Sigmoid colon (tissue), 4 donors: ENCODE results near the gene CASP1.

Experiments
- EP300 ChIP-seq, 4 donors: sonication (generic); formaldehyde crosslinking; IDR thresholded peaks; one replicate each; pipeline ENCODE4 v1.6.1; 2017; ENCODE audit warnings: antibody characterized with exemption in 4 of 4
- POLR2A ChIP-seq, 2 donors: fragments of 450-650 bp; IDR thresholded peaks; one replicate each; pipeline ENCODE4 v1.6.1; 2016; ENCODE audit warnings: antibody characterized with exemption in 2 of 2, mild to moderate bottlenecking in 2 of 2, moderate library complexity in 2 of 2
- POLR2AphosphoS5 ChIP-seq, 4 donors: sonication (generic); formaldehyde crosslinking; IDR thresholded peaks; one replicate each; pipeline ENCODE4 v1.6.1; 2017; ENCODE audit warnings: antibody characterized with exemption in 4 of 4
- TF ChIP-seq, protein P1 (sequence below), 4 experiments: fragments of 450-650 bp in 3 of 4; fragments of 200-600 bp in 1 of 4; IDR thresholded peaks; one replicate each; pipeline ENCODE4 v1.5.1; 2016 to 2019; ENCODE audit warnings: antibody characterized with exemption in 4 of 4, mild to moderate bottlenecking in 3 of 4, moderate library complexity in 2 of 4

DNA sequence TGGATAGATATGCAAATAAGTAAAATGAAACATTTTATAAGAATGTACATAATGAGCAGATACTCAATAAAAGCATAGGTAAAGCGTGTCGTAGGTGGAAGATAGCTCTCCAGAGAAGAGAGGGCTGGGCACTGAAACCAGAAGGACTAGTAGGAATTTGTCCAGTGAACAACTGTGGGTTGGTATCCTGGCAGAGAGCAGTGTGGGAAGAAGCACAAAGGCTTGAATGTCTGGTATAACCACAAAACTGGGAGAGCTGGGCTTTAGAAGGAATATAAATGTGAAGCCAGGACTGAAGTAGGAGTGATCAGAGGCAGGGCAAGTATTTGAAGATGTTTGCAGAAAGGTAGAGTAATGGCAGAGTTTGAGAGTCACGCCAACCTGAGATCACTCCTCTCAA is 43.3 kb upstream of the CASP1 start:
- TF ChIP-seq, protein P1, sequence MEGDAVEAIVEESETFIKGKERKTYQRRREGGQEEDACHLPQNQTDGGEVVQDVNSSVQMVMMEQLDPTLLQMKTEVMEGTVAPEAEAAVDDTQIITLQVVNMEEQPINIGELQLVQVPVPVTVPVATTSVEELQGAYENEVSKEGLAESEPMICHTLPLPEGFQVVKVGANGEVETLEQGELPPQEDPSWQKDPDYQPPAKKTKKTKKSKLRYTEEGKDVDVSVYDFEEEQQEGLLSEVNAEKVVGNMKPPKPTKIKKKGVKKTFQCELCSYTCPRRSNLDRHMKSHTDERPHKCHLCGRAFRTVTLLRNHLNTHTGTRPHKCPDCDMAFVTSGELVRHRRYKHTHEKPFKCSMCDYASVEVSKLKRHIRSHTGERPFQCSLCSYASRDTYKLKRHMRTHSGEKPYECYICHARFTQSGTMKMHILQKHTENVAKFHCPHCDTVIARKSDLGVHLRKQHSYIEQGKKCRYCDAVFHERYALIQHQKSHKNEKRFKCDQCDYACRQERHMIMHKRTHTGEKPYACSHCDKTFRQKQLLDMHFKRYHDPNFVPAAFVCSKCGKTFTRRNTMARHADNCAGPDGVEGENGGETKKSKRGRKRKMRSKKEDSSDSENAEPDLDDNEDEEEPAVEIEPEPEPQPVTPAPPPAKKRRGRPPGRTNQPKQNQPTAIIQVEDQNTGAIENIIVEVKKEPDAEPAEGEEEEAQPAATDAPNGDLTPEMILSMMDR (IDR thresholded peaks at IDR 0.05), result no peak
- no peak for TF ChIP-seq EP300 (IDR thresholded peaks at IDR 0.05)
- no peak for TF ChIP-seq POLR2AphosphoS5 (IDR thresholded peaks at IDR 0.05)
- TF ChIP-seq POLR2A (IDR thresholded peaks at IDR 0.05), result no peak
